GM12864 (cell line): Measurements from ENCODE around the gene LRRC56.
"Not testable (repeated sequence)": the region's sequence is repeated elsewhere in the genome, so short reads cannot be mapped to it uniquely, and the experiment has no call there.

ENCODE experiments used
- DNase-seq: peaks from one replicate; pipeline ENCODE4 v3.0.0-alpha.2; 2011; ENCODE audit warnings: low read depth
- H3K4me3 ChIP-seq: 2 replicates; pipeline ENCODE4 v1.5.1; 2011; ENCODE audit warnings: mild to moderate bottlenecking, low read depth, low read length, control low read depth
- TF ChIP-seq, protein P1 (sequence below): IDR thresholded peaks from 2 replicates; pipeline ENCODE4 v1.5.1; 2011; ENCODE audit warnings: low read depth, mild to moderate bottlenecking, moderate library complexity, low read length, control low read depth, inconsistent platforms; ENCODE audit errors: missing control alignments

The LRRC56 gene

DNA sequence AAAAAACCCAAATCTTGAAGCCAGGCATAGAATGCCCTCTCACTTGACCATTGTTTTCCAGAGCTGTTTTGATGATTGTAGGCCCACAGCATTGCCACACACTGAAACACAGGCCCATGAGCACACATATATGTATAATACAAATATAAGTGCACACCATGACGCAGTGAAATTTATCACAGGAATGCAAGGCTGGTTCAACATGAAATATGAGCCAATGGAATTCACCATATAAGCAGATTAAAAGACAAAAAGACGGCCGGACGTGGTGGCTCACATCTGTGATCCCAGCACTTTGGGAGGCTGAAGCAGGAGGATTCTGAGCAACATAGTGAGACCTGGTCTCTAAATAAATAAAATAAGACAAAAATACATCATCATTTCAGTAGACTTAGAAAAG is 20.9 kb upstream of the LRRC56 start:
- no peak for DNase-seq
- TF ChIP-seq, protein P1, sequence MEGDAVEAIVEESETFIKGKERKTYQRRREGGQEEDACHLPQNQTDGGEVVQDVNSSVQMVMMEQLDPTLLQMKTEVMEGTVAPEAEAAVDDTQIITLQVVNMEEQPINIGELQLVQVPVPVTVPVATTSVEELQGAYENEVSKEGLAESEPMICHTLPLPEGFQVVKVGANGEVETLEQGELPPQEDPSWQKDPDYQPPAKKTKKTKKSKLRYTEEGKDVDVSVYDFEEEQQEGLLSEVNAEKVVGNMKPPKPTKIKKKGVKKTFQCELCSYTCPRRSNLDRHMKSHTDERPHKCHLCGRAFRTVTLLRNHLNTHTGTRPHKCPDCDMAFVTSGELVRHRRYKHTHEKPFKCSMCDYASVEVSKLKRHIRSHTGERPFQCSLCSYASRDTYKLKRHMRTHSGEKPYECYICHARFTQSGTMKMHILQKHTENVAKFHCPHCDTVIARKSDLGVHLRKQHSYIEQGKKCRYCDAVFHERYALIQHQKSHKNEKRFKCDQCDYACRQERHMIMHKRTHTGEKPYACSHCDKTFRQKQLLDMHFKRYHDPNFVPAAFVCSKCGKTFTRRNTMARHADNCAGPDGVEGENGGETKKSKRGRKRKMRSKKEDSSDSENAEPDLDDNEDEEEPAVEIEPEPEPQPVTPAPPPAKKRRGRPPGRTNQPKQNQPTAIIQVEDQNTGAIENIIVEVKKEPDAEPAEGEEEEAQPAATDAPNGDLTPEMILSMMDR, result no peak
- no peak overlapping the region for H3K4me3 ChIP-seq

DNA sequence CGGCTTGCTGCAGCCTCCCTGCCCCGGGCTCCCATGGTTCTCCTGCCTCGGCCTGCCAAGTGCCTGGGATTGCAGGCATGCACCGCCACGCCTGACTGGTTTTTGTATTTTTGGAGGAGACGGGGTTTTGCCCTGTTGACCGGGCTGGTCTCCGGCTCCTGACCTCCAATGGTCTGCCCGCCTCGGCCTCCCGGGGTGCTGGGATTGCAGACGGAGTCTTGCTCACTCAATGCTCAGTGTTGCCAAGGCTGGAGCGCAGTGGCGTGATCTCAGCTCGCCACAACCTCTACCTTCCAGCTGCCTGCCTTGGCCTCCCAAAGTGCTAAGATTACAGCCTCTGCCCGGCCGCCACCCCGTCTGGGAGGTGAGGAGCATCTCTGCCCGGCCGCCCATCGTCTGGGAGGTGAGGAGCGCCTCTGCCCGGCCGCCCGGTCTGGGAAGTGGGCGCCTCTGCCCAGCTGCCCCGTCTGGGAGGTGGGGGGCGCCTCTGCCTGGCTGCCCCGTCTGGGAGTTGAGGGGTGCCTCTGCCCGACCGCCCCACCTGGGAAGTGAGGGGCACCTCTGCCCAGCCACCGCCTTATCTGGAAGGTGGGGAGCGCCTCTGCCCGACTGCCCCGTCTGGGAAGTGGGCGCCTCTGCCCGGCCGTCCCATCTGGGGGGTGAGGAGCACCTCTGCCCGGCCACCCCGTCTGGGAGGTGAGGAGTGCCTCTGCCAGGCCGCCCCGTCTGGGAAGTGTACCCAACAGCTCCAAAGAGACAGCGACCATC is 20.2 kb upstream of the LRRC56 start:
- DNase-seq, H3K4me3 ChIP-seq: not testable (repeated sequence)

DNA sequence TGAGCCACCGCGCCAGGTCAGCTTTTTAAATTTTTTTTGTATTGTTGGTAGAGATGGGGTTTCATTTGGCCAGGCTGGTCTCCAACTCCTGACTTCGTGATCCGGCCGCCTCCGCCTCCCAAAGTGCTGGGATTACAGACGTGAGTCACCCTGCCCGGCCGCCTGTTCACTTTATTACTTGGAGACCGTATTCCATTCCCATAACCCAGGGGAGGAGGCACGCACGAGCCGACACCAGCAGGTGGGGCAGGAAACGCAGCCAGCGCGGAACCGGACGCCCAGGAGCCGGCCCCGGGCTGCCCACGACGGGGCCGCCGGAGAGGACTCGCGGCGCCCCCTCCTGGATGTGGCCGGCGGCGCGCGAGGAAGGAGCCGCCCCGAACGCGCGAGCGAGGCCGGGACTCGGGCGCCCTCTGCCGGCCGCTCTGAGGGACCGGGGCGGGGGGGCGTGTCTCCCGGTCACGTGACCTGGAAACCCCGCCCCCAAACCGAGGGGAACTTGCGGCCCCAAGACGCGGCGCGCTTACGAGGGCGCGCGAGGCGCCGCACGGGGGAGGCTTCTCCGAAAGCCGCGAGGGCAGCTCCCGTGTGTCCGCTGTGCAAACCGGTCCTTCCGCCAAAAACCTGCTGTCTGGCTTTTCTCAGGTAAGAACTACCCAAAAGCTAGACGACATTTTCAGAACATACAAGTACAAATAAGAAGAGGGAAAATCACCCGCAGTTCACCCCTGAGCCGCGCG is 18.7 kb upstream of the LRRC56 start:
- no peak overlapping the region for H3K4me3 ChIP-seq
- no peak for DNase-seq

DNA sequence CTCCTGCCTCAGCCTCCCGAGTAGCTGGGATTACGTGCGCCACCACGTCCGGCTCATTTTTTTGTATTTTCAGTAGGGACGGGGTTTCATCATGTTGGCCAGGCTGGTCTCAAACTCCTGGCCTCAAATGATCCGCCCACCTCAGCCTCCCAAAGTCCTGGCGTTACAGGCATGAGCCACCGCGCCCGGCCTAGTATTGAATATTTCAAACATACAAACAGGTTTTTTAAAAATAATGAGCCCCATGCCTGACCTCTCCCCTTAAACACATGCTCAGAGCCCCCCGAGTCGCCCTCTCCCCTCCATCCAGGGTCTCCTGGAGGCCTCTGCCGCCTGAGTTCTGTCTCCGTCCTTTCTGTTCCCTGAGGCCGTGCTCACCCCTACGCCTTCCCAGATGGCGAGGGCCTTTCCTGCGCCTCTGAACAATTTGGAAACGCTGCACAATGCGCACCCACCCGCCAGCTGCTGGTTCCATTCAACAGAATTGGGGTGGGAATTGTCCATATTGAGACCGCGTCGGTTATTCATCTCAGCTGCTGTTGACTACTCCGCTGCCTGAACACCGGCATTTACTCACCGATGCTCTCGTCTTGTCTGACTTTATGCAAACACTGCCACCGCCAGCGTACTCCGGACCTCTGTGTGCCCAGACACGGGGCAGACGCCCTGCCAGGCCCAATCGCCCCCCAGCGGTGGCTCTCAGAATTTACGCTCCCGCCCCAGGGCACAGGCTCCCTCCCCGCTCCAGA is 16.7 kb upstream of the LRRC56 start:
- no peak overlapping the region for H3K4me3 ChIP-seq
- no peak for DNase-seq
- TF ChIP-seq, protein P1, result no peak

More for the DNA sequence above, 18.7 kb upstream of the LRRC56 start:
- TF ChIP-seq, protein P1, result peak; percentile 74

DNA sequence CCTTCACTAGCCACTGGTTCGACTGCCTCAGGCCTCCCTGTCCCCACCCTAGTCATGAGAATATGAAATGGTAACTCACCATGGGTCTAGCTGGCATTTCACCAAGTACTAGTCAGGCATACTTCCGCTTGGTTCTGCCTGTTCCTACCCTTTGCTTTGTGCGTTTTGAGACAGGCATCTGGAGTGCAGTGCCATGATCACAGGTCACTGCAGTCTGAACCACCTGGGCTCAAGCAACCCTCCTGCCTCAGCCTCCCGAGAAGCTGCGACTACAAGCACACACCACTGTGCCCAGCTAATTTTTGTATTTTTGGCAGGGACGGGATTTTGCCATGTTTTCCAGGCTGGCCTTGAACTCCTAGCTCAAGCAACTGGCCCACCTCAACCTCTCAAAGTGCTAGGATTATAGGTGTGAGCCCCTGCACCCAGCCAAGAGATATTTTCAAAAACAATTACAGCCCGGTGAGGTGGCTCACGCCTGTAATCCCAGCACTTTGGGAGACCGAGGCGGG is 16.1 kb upstream of the LRRC56 start:
- DNase-seq, result no peak
- TF ChIP-seq, protein P1, result no peak
- H3K4me3 ChIP-seq, result no peak overlapping the region

DNA sequence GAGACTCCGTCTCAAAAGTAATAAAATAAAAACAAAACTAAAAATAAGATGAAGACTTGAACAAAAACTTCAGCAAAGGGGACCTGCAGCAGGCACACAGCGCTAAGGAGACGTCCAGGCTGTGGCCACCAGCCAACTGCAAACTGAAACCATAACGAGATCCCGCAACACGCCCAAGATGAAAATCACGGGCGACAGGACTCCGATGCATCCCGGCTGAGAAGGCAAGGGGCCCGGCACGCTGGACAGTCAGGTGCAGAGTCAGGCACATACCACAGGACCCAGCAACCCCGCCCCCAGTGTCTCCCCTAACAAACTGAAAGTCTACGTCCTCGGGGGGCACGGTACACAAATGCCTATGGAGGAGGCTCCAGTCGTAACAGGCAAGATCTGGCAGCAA is 11.1 kb upstream of the LRRC56 start:
- H3K4me3 ChIP-seq, result no peak overlapping the region
- no peak for DNase-seq
- TF ChIP-seq, protein P1, result no peak
